Smooth muscle cell of trachea (primary cell): ENCODE data around the gene TRIM40. TPM values are rescaled to one million over a fixed set of nuclear protein-coding genes. Genes with fewer than 3 reads are reported as not detected.

Source experiments
- total RNA-seq: library from RNA; depleted of rRNA; stranded (reverse); fragments of >200 nt; gene quantifications from 2 replicates; pipeline ENCODE4 v1.2.1, GENCODE V29; 2014

The TRIM40 gene
- not detected in 2 replicates for total RNA-seq

GRCh38 chr6:30135757-30136156 is at the start of gene TRIM40:
TRIM40 (plus strand) TSS chr6:30136140; CDS start chr6:30137037, 897 bp downstream.

GRCh38 chr6:30113003-30113759 is 22.8 kb upstream of the TRIM40 start, which contains the start of gene TRIM31:
TRIM31 (minus strand) TSS chr6:30113090; CDS start chr6:30112805, 285 bp downstream.

GRCh38 chr6:30160785-30161531 is 25.0 kb downstream of the TRIM40 start, which contains the start of gene TRIM10:
TRIM10 (minus strand) TSS chr6:30161211; CDS start chr6:30160858, 353 bp downstream.

GRCh38 chr6:30163090-30163917 is 27.4 kb downstream of the TRIM40 start, which contains the start of gene TRIM15:
TRIM15 (plus strand) TSS chr6:30163546; CDS start chr6:30163685, 139 bp downstream.

Other genes starting within 250 kb of the TRIM40 start
- gene HLA-A, start 193.6 kb upstream of the TRIM40 start, total RNA-seq = 281 and 453 TPM in 2 replicates
- 25.0 and 29.2 TPM in 2 replicates for gene POLR1H, start 74.9 kb upstream of the TRIM40 start, total RNA-seq
- 15.6 and 23.0 TPM in 2 replicates for gene PPP1R11, start 68.9 kb upstream of the TRIM40 start, total RNA-seq
- gene RNF39, start 60.4 kb upstream of the TRIM40 start, total RNA-seq = under 0.01 TPM in 1 of 2 replicates, not detected in the other
- gene TRIM31, start 23.1 kb upstream of the TRIM40 start, total RNA-seq = not detected in 2 replicates
- not detected in 2 replicates for gene TRIM10, start 25.1 kb downstream of the TRIM40 start, total RNA-seq
- not detected in 2 replicates for gene TRIM15, start 27.4 kb downstream of the TRIM40 start, total RNA-seq
- 28.2 and 30.8 TPM in 2 replicates for gene TRIM26, start 77.3 kb downstream of the TRIM40 start, total RNA-seq
- 12.7 and 13.6 TPM in 2 replicates for gene TRIM39, start 190.8 kb downstream of the TRIM40 start, total RNA-seq
- 27.9 and 52.3 TPM in 2 replicates for gene RPP21, start 209.0 kb downstream of the TRIM40 start, total RNA-seq